Mesothelial cell of epicardium (in vitro differentiated cells): ENCODE results near the gene TRIM28. TPM values are rescaled to one million over a fixed set of nuclear protein-coding genes. Genes with fewer than 3 reads are reported as not detected.
A peak's percentile ranks its signal among the peaks of the same experiment; 100 is the strongest.

ENCODE experiments used
- DNase-seq, 2 experiments: peaks; one replicate each; pipeline ENCODE4 v3.0.0; 2021; ENCODE audit warnings: low spot score in 2 of 2; ENCODE audit not compliant: unreplicated experiment in 2 of 2
- H3K27ac Mint-ChIP-seq: 2 replicates; pipeline ENCODE4 v1.8.0; 2021; ENCODE audit warnings: mixed read lengths
- H3K27me3 Mint-ChIP-seq: 2 replicates; pipeline ENCODE4 v1.8.0; 2021; ENCODE audit warnings: low read depth, mixed read lengths
- H3K36me3 Mint-ChIP-seq: 2 replicates; pipeline ENCODE4 v1.8.0; 2021; ENCODE audit warnings: mixed read lengths
- H3K4me1 Mint-ChIP-seq: 2 replicates; pipeline ENCODE4 v1.8.0; 2021; ENCODE audit warnings: mixed read lengths
- H3K4me3 Mint-ChIP-seq: 2 replicates; pipeline ENCODE4 v1.8.0; 2021; ENCODE audit warnings: mild to moderate bottlenecking, moderate library complexity, mixed read lengths
- H3K9me3 Mint-ChIP-seq: 2 replicates; pipeline ENCODE4 v1.8.0; 2021; ENCODE audit warnings: mixed read lengths
- total RNA-seq: library from RNA; stranded (reverse); gene quantifications from 3 replicates; pipeline ENCODE4 v1.2.1, GENCODE V29; 2021
- TF ChIP-seq, protein P1 (sequence below): fragments of 200-600 bp; sonication (generic); IDR thresholded peaks from one replicate; pipeline ENCODE4 v1.5.0; 2021; ENCODE audit warnings: antibody characterized with exemption; ENCODE audit not compliant: unreplicated experiment

TRIM28 gene
- total RNA-seq, 1 donor from 2014 or later = 577 TPM

DNA sequence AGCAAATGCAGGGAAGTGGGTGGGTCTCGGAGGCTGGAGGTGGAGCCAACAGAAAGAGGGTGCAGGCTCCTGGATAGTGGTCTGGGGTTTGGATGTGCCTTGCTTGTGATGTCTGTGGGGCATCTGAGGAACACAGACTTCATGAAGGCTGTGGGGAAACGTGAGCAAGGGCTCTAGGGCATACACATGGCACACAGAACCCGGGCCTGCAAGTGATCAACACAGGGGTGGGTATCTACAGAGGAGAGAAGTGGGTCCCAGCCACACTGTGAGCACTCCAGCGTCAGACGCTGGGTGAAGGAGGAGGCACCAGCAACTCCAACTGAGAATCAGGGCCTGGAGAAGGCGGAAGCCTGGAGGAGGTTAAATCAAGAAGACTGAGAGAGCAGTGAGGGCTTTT, 20.0 kb downstream of the TRIM28 start:
- TF ChIP-seq, protein P1, sequence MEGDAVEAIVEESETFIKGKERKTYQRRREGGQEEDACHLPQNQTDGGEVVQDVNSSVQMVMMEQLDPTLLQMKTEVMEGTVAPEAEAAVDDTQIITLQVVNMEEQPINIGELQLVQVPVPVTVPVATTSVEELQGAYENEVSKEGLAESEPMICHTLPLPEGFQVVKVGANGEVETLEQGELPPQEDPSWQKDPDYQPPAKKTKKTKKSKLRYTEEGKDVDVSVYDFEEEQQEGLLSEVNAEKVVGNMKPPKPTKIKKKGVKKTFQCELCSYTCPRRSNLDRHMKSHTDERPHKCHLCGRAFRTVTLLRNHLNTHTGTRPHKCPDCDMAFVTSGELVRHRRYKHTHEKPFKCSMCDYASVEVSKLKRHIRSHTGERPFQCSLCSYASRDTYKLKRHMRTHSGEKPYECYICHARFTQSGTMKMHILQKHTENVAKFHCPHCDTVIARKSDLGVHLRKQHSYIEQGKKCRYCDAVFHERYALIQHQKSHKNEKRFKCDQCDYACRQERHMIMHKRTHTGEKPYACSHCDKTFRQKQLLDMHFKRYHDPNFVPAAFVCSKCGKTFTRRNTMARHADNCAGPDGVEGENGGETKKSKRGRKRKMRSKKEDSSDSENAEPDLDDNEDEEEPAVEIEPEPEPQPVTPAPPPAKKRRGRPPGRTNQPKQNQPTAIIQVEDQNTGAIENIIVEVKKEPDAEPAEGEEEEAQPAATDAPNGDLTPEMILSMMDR = no peak
- Mint-ChIP-seq H3K4me1 (peaks cover 16% of the 10 kb centered on the region), H3K9me3 (no peaks in the 10 kb centered on the region), H3K27me3 (no peaks in the 10 kb centered on the region), H3K27ac (peak overlapping the region; percentile 79), H3K4me3 (no peak overlapping the region), H3K36me3 (peaks cover 3% of the 10 kb centered on the region)
- DNase-seq = no peak

DNA sequence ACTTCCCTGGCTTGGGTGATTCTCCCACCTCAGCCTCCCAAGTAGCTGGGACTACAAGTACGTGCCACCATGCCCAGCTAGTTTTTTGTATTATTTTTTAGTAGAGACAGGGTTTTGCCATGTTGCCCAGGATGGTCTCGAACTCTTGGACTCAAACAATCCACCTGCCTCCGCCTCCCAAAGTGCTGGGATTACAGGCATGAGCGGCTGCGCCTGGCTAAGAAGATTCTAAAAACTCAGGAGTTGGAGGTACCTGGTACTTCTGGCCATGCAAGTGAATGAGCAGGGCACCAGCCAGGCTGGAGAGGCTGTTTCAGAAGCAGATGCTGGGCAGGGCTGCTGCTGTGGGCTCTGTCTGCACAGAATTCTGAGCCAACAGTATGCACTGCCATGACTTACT, 23.1 kb downstream of the TRIM28 start:
- Mint-ChIP-seq H3K27ac (no peak overlapping the region), H3K27me3 (no peaks in the 10 kb centered on the region), H3K9me3 (no peaks in the 10 kb centered on the region), H3K4me1 (peaks cover 3% of the 10 kb centered on the region), H3K4me3 (no peak overlapping the region), H3K36me3 (peaks cover 3% of the 10 kb centered on the region)
- no peak for DNase-seq
- TF ChIP-seq, protein P1 = no peak

DNA sequence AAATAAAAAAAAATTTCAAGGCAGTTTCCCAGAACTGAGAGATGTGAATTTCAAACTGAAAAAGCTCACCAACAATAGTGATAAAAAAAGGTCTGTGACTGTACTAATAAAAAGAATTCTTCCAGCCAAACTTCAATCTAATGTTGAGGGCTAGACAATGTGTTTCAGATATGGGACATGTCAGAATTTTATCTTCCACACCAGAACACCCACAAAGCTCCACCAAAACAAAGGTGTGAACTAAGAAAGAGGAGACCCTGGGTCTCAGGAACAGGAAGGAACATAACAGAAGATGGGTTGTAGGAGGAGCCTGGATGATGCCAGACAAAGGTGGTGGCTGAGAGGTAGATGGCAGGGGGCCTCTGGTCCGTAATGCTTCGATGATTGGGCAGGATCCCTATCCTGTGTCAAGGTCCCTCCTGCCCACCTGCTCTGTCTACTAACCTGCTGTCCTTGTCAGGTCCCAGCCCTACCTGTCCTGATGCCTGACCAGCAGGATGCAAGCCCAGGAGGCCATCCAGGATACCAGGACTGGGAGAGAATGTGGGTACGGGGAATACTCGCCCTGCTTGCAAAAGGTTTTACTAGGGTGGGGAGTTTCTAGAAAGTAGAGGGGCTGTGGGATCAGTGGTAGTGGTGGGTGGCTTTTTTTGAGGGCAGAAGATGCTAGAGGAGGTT, 24.7 kb downstream of the TRIM28 start:
- DNase-seq = no peak
- Mint-ChIP-seq H3K4me3 (no peak overlapping the region), H3K27ac (no peak overlapping the region), H3K36me3 (peaks cover 3% of the 10 kb centered on the region), H3K9me3 (no peaks in the 10 kb centered on the region), H3K27me3 (no peaks in the 10 kb centered on the region), H3K4me1 (peaks cover 12% of the 10 kb centered on the region)
- TF ChIP-seq, protein P1 = no peak

DNA sequence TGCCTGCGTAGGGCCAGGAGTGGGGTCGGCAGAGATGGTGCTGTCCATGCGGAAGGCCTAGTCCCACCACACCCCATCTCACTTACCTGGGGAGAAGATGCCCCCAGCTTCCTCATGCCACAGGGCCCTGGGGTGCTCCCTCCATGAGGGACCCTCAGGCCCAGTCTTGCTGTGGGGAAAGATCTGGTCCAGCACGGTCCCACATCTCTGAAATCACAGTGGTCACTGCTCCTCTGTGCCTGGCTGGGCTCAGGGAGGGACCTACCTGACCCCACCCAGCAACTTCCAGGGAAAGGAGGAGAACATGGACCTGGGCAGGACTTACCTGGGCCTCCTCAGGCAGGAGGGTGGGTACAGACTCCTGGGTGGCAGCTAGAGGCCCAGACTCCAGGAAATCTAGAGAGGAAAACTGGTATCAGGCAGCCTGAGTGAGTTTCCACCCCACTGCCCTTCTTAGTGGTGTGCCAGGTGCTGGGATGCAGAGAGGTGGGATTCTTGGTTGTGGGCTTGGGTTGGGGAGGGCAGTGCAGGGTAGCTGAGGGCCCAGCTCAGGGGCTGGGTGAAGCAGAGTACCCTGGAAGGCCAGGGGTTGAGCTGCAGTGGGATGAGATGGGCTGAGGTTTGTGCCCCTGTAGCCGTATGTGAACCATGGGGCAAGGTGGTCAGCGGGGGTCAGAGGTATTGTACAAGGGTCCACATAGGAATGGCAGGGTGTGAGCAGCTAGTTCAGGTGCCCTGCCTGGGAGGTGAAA, 25.5 kb downstream of the TRIM28 start:
- Mint-ChIP-seq H3K4me3 (no peak overlapping the region), H3K36me3 (peaks cover 3% of the 10 kb centered on the region), H3K4me1 (peaks cover 17% of the 10 kb centered on the region), H3K27me3 (no peaks in the 10 kb centered on the region), H3K9me3 (no peaks in the 10 kb centered on the region), H3K27ac (no peak overlapping the region)
- peak in 1 of 2 experiments; percentile 14 for DNase-seq
- TF ChIP-seq, protein P1 = no peak

DNA sequence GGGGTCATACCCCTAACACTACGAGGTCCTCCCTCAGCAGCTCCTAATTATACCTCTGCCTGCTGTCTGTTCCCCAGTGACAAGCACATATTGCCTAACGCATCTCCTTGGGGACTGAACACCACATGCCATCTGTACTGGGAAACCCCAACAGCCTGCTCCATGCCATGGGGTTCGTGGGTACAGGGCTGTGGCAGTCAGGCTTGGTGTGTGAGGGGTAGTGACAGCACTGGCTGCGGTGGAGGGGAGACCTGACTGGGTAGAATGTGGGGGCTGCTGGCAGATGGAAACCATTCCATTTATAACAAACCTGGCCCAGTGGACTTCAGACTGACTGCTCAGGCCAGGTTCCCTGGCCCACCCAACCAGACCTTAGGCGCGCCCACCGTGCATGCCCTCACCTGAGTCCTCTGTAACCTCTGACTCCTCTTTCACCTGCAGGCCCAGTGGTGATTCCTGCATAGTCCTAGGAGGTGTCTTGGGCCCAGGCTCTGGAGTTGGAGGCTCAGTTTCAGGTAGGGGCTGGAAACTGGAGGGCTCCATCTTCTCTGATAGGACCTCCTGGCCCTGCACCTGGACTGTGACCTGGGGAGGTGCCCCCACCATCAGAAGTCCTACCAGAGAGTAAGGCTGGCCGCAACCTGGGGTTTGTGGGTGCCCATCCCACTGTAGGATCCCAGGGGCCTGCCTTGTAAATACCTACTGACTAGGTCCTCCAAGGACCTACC, 26.2 kb downstream of the TRIM28 start:
- peaks cover 1% of the 10 kb centered on the region for H3K36me3 Mint-ChIP-seq
- H3K27ac Mint-ChIP-seq = no peak overlapping the region
- peak in 1 of 2 experiments; percentile 18 for DNase-seq
- no peak overlapping the region for H3K4me3 Mint-ChIP-seq
- H3K27me3 Mint-ChIP-seq = no peaks in the 10 kb centered on the region
- peaks cover 19% of the 10 kb centered on the region for H3K4me1 Mint-ChIP-seq
- H3K9me3 Mint-ChIP-seq = no peaks in the 10 kb centered on the region
- TF ChIP-seq, protein P1 = no peak
